Fibroblast of the aortic adventitia (primary cell): ENCODE measurements around the gene SLK. TPM values are rescaled to one million over a fixed set of nuclear protein-coding genes. Genes with fewer than 3 reads are reported as not detected.

Experiments used
- DNase-seq: peaks from one replicate; pipeline ENCODE4 v3.0.0-alpha.2; 2010; ENCODE audit warnings: low read depth
- H3K4me3 ChIP-seq: 2 replicates; pipeline ENCODE4 v1.5.1; 2011; ENCODE audit warnings: low read depth, mild to moderate bottlenecking, control low read depth, low read length, moderate library complexity
- total RNA-seq: library from RNA; depleted of rRNA; stranded (reverse); fragments of >200 nt; gene quantifications from 2 replicates; pipeline ENCODE4 v1.2.3, GENCODE V29; 2012; ENCODE audit warnings: low replicate concordance
- TF ChIP-seq, protein P1 (sequence below): IDR thresholded peaks from 2 replicates; pipeline ENCODE4 v1.5.1; 2011; ENCODE audit warnings: mild to moderate bottlenecking, low read length, control low read depth, inconsistent platforms; ENCODE audit not compliant: insufficient read depth

SLK gene
- total RNA-seq, 1 donor, result 81.3 TPM

DNA sequence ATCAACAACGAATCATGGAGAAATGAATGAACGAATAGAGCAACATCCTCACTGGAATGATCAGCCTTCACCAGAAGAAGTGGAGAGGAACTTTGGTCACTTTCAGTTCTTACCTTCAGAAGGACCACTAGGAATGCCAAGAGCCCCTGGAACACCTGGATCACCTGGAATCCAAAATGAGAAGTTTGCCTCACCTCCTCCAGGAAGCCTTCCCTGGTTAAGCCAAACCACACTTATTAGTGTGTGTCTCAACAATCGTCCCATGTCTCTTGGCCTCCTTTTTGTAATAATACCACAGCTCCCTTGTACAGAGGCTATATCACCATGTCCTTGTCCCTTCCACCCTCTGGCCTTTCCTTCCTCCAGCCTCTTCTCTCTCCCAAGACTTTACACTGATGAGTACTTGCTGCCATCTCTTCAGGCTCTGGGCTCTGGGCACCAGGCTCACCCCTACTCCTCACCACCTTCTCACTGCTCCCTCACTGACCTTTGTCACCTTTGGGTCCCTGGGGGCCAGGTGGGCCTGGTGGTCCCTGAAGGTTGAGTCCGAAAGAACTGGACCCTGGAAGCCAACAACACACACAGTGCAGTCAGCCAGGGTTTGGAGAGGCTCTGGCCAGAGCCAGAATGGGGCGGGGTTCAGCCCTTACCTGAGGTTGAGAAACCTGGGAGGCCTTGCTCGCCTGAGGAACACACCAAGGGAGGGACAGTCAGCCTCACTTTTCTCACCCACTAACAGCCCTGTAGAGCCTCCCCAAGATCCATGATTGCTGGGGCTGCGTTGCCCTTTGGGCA lies 72.2 kb downstream of the SLK start:
- no peak for DNase-seq
- TF ChIP-seq, protein P1, sequence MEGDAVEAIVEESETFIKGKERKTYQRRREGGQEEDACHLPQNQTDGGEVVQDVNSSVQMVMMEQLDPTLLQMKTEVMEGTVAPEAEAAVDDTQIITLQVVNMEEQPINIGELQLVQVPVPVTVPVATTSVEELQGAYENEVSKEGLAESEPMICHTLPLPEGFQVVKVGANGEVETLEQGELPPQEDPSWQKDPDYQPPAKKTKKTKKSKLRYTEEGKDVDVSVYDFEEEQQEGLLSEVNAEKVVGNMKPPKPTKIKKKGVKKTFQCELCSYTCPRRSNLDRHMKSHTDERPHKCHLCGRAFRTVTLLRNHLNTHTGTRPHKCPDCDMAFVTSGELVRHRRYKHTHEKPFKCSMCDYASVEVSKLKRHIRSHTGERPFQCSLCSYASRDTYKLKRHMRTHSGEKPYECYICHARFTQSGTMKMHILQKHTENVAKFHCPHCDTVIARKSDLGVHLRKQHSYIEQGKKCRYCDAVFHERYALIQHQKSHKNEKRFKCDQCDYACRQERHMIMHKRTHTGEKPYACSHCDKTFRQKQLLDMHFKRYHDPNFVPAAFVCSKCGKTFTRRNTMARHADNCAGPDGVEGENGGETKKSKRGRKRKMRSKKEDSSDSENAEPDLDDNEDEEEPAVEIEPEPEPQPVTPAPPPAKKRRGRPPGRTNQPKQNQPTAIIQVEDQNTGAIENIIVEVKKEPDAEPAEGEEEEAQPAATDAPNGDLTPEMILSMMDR, result no peak
- no peak overlapping the region for H3K4me3 ChIP-seq

DNA sequence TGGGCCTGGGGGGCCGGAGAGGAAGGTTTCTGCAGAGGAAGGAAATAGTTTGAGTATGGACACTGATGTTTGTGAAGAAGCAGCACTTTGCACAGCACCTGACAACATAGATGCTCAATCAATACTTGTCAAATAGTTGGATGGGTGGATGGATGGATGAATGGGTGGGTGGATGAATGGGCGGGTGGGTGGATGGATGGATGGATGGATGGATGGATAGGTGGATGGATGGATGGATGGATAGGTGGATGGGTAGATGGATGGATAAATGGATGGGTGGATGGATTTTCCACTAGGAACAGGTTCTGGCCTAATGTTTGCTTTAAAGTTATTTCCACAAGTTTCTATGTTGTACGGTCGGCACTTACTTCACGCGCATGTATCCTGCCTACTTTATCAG lies 73.4 kb downstream of the SLK start:
- DNase-seq, result no peak
- TF ChIP-seq, protein P1, result no peak
- no peak overlapping the region for H3K4me3 ChIP-seq

DNA sequence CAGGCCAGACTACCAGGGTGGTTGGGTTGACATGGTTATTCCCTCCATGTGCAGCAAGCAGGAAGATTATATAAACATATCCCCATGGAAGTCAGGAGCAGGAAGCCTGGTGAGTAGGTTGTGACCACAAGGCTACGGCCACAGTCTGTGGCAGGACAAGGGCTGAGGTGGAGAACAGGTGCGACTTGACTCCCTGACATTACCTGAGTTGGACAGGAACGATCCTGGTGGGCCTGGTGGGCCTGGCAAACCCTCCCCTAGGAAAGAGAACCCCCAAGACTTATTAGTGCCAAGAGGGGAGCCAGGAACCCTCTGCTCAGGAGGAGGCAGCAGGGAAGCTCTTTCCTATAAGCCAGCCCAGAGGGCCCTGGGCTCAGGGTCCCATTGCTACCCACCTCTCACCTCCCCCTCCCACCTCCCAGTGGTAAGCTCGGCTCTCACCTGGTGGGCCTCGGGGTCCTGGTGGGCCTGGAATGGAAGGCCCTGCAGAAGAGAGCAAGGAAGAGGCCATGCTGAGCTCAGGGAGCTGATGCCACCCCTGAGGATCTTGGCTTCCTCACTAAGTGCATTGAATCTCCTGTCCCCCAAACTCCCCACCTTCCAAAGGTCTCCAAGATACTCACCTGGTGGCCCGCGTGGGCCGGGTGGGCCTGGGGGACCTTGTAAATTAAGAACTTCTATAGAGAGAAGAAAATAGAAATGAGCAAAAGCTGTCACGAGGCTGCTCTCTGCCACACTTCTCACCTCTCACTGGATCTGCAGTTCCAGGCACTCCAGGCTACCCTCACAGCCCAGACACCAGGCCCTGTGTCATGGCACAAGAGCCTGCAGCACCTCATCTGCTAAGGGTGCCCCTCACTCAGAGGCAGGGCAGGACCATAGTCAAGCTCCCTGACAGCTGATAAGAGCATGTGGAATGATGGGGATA lies 74.2 kb downstream of the SLK start:
- TF ChIP-seq, protein P1, result no peak
- no peak overlapping the region for H3K4me3 ChIP-seq
- DNase-seq, result no peak

DNA sequence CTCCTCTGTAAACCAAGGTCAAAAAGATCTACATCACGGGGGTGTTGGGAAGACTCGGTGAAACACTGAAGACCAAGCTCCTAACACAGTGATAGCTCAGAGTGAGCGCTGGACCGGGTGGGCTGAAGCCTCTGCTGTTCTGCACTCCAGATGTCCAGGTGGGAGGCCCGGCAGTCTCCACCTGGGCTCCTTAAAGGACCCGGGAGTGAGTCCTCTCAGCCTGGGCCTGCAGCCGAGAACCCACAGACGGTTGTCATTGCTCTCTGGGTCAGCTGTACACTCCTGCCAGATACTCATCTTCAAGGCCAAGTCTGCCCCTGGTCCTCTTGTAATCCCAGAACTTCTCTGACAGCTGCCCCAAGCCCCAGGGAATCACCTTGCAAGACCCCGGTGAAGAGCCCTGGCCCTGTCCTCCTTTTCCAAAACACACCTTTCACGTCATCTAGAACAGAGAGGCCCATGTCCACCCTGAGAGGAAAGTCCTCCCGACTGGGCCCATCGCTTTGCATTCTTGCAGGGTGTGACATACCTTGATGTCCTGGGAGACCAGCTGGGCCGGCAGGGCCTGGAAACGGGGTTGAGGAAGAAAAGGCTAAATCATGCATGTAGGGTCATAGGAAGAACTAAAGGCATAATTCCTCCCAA lies 75.1 kb downstream of the SLK start:
- no peak overlapping the region for H3K4me3 ChIP-seq
- DNase-seq, result no peak
- TF ChIP-seq, protein P1, result no peak

DNA sequence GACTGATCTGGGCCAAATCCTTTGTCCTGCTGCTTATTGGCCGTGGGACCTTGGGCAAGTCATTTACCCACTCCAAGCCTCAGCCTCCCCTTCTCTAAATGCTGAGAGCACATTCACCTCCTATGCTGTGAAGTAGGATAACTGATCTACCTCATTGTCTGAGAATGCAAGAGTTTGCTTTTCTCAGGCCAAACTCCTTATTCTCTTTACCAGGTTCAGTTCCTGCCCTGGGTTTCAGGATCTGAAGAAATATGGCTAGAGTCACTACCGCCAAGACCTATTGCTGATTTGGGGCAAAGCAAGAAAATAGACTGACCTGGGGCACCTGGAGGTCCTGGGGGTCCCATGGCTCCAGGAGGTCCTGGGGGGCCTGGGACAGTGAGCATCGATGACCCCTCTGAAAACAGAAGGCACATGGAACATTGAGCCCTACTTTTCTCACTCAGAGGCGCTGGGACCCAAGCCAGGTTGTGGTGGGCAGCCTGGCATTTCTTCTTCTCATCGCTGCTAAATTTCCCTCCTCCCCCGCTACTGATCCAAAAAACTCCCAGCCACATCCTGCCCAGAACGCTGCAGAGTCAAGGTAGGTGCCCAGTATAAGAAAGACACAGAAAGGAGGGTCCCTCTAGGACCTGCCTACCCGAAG lies 76.4 kb downstream of the SLK start:
- no peak overlapping the region for H3K4me3 ChIP-seq
- TF ChIP-seq, protein P1, result no peak
- no peak for DNase-seq

DNA sequence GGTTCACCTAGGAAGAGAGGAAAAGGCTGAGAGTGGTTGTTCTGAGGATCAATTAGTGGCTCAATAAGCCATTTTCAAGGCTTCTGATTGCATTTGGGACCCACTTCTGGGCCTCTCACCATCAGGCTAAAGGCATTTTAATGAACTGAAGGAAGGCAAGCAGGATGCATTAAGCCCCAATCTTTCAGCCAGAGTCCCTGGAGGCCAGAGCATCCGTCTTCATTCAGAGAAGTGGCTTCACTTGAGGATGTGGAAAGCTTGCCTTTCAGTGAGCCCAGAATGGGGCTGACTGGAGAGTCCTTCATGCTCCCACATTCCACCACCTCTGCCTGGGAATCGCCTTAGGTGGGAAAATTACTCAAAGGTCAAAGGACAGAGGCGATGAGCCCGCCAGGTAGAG lies 76.9 kb downstream of the SLK start:
- DNase-seq, result no peak
- H3K4me3 ChIP-seq, result no peak overlapping the region
- TF ChIP-seq, protein P1, result no peak
